GM18873 (cell line): Measurements from ENCODE around the gene ADAMTS2.

ENCODE experiments used
- ATAC-seq: cut with Tn5 transposase; IDR thresholded peaks from one replicate; pipeline ENCODE4 v1.9.1; 2021; ENCODE audit warnings: mild to moderate bottlenecking, moderate library complexity, moderate number of reproducible peaks; ENCODE audit not compliant: unreplicated experiment, low FRiP score

Gene ADAMTS2

DNA sequence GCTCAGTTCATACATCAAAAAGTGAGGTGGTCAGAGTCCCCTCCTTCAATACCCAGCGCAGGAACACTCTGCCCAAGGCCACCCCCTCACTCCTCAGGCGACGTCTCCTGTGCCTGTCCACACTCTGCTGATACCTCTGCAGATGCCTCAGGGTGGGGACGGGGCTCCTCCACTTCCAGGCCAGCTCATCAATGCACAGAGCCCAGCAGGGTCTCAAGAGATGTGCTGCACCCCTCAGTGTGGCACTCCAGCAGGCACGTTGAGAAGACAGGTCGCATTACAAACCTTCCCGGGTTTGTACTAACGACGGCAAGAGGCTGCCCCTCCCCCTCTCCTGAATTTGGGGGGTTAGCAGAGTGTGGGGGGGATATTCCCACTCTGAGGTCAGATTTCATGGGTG is 156.6 kb downstream of the ADAMTS2 start:
- no peak for ATAC-seq

GRCh38 chr5:179187681-179188575 is 157.3 kb downstream of the ADAMTS2 start:
- ATAC-seq: no peak

- no peak for ATAC-seq
Measured at GRCh38 chr5:179187229-179187678, 158.0 kb downstream of the ADAMTS2 start.

DNA sequence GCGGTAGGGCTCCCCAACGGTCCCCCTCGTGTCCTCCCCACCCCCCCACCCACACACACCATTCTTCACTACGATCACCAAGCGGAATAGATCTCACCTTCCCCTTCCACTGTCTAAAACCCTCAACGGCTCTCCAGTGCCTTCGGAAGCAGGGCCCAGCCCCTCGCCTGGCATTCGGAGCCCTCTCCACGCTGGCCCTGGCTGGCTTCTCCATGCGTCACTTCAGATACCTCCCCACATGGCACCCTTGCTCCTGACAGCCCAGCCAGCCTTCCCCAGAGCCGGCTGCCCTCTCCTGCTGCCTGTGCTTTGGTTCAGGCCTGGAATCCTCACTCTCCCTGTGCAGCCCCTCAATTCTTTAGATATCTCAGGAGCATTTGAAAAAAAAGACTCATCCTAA is 158.5 kb downstream of the ADAMTS2 start:
- ATAC-seq: no peak

GRCh38 chr5:179185941-179186411 is 159.3 kb downstream of the ADAMTS2 start:
- ATAC-seq: no peak

DNA sequence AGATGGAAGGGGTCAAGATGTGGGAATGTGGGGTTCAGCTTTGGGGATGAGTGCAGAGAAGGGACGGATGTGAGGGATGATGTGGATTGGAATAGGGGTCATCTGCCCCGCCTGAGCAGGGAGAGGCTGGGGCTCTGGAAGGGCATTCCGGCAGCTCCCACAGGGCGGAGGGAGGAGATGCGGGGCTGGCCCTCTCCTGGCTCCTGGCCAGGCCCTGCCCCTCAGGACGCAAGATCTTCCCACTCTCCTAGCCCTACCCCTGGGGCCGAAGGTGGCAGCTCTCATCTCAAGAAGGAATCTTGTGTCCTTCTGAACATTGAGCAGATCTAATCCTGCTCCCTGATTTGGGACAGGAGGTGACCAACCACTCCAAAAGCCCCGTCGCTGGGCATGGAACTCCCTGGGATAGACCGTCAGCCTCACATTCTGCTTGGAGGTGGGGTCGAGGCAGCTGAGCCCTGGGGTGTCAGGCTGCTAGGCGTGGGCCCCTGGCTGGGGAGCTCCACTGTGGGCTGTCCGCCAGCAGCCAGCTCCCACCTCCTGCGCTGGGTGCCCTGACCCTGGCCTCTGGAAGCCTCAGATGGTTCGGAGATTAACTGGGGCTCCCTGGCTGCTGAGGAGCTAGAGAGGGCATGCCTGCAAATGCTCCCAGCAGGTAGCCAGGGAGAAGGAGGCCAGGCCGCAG is 159.9 kb downstream of the ADAMTS2 start:
- no peak for ATAC-seq

- ATAC-seq: no peak
Measured at GRCh38 chr5:179184521-179185050, 160.7 kb downstream of the ADAMTS2 start.

DNA sequence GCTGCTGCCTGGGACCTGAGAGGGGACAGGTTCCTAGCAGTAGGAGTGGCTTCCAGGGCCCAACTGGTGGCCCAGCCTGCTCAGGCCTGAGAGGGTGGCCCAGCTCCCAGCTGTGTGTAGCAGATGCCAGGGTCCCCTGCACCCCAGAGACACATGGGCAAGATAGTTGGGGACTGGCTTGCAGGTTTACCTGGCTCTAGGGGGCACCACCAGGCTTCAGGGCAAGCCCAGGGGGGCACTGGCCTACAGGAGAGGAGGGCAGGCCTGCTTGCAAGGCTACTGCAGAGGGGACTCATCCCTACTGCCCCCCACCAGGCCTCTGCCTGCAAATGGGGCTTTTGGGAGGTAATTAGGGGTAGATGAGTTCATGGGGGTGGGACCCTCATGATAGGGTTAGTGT is 161.8 kb downstream of the ADAMTS2 start:
- ATAC-seq: no peak

DNA sequence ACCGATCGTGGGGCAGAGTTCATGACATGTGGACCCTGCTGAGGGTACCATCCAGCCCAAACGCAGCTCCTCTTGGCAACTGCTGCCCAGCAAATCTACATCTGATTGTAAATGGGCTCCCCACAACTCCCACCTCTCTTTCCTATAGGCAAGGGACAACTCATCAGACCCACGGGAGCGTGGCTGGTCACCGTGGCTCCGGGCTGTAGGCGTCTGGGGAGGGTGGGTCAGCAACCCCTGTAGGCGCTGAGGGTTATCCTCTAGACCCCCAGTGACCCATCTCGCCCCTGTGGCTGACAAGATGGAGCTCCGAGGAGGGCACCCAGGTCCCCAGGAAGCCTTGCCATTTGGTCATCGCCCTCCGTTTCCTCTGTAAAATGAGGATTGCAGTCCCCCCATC is 162.7 kb downstream of the ADAMTS2 start:
- no peak for ATAC-seq

GRCh38 chr5:179181988-179182387 is 163.3 kb downstream of the ADAMTS2 start:
- no peak for ATAC-seq

GRCh38 chr5:179180921-179181645 is 164.2 kb downstream of the ADAMTS2 start:
- no peak for ATAC-seq

DNA sequence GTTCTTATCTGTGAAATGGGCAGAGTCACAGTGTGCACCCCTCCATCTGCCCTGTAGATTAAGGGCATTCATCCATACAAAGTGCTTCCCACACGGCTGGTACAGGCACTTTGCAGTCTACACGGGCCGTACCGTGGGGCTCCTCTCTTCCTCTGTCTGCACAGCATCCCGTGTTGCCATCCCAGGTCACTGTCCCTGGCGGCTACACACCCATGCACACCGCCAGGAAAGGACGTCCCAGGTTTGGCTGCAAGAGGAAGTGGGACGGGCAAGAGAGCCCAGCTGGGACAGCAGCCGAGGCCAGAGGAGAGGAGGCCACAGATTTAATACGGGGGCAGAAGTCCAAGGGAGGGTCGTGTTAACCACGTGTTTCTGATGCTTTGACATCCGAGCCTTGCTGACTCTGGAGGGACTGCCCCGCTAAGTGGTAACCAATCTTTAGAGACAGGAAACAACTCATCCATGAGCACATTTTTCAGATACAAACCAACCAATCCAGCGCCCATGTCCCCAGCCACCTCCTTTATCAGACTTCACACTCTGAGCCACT is 165.1 kb downstream of the ADAMTS2 start:
- ATAC-seq: no peak

- no peak for ATAC-seq
Measured at GRCh38 chr5:179177711-179178575, 167.3 kb downstream of the ADAMTS2 start.

DNA sequence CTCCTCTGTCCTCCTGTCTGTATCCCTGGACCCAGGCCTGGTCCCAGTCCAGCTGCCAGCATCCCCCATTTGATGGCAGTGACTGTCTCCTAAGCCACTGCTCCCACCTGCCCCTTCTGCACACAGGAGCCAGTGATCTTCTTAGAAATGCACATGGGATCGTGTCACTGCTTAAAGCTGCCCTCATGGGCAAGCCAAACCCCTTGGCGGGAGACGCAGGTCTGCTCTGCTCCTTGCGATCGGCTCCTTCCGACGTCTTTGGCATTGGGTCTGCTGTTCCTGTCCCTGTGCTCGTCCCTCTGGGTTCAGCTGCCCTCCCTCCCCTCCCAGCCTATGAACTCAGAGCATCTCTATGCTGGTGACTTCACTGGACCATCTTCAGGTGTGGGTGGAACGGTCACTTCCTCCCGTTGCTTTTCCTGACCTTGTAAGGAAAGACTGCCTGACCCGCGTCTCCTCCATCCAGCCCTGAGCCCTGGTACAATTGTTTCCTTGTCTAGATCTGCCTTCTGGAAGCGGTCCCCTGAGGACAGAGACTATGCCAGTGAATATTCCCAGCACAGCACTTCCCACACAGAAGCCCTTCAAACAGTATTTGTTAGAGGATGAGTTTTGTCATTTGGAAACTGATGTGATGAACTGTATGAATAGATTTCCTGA is 168.6 kb downstream of the ADAMTS2 start:
- ATAC-seq: no peak

DNA sequence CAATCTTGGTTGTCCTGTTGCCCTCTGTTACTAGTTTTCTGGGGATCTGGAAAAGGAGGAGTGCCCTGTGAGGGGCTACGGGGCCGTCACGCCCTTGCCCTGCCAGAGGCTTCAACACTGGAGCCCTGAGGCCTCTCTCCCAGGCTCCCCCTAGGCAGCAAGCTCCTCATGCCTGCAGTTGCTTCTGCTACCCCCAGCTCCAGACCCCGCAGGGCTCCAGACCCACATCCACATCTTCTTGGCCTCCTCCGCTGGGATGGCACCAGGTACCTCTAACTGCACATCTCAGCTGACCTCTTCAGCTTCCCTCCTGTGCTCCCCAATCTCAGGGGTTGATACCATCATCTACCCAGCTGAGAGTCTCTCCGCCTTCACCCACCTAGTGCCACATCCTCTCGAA is 169.1 kb downstream of the ADAMTS2 start:
- ATAC-seq: no peak

- ATAC-seq: no peak
Measured at GRCh38 chr5:179171816-179172745, 173.2 kb downstream of the ADAMTS2 start.

GRCh38 chr5:179171251-179171815 is 173.9 kb downstream of the ADAMTS2 start:
- no peak for ATAC-seq

GRCh38 chr5:179170606-179171005 is 174.7 kb downstream of the ADAMTS2 start:
- ATAC-seq: no peak
